NCI-H2196 (cell line): ENCODE data around the gene CFAP52.
"Not testable (repeated sequence)": the region's sequence is repeated elsewhere in the genome, so short reads cannot be mapped to it uniquely, and the experiment has no call there.

Experiments used
- DNase-seq: peaks from one replicate; lab custom pipeline; 2025; ENCODE audit not compliant: unreplicated experiment; lab: John Stamatoyannopoulos, UW

The CFAP52 gene

DNA sequence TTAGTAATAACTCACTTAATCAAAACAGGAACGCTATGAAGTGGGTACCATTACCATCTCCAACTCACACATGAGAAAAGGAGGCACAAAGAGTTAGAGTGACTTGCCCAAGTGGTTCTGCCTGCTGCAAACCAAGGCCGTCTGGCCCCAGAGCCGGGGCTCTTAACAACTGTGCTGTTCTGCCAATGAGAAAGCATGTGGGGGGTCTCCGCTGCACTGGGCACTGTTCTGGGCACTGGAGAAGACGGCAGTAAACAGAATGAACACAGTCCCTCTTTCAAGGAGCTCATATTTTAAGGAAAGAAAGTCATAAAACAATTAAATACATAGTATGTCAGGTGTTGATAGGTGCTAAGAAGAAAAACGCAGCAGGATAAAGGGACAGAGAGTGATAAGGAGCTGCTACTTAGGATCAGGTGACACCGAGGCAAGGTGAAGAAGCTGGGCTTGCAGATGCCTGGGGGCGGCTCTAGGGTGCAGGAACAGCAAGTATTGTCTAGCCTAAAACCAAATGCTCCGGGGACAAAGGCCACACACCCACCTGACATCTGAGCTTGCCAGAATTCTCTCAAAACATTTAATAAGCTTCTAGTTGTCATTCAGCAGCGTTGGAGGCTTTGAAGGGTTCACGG is 7.4 kb upstream of the CFAP52 start:
- DNase-seq, result no peak

DNA sequence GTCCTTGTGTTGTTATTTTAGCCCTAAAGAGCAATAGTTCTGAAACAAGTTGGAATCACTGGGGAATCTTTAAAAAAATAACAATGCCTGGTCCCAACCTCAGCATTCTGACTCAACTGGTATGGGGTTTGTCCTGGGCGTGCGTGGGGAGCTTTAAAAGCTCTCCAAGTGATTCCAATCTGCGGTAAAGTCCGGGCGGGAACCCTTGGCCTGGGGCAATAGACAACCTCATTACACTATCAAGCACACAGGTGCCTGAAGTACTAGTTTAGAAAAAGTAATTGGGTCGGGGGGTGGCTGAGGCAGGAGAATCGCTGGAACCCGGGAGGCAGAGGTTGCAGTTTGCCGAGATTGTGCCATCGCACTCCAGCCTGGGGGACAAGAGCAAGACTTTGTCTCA is 5.2 kb upstream of the CFAP52 start:
- no peak for DNase-seq

DNA sequence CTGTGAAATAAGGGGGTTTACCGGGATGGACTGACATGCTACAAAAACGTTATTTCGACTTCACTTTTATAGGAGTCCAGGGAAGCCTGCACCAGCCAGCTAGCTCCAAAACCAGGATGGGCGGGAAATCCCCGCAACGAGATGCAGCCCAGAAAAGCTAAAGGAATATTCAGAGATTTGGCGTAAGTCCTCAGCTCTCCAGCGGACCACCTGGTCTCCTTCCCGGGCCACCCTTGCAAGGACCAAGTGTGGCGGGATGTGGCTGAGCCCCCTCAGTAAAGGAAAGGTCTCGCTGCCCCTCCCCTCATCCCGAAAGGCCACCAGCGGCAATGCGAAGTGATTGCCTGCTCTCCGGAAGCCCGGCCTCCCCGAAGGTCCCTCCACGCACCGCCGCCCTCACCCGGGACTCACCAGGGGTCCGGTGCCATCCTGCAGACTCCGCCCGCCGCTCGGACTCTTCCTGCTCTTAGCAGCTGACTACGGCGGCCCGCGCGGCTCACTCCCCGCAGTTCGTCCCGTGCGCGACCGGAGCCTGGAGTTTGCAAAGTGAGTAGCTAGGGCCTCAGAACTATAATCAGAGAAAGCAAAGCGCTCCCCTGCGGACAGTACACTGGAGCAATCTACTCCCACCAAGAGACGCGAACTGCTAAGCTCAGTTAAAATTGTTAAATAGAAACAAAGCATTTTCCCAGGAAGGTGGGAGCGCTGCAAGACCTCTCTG is 901 bp upstream of the CFAP52 start, which contains the start of gene STX8:
Gene STX8, minus strand, starts transcription at position 440 of the 721 bp plus-strand sequence. Its CDS starts 12 bp downstream, at position 428.
- peak; percentile 58 for DNase-seq

DNA sequence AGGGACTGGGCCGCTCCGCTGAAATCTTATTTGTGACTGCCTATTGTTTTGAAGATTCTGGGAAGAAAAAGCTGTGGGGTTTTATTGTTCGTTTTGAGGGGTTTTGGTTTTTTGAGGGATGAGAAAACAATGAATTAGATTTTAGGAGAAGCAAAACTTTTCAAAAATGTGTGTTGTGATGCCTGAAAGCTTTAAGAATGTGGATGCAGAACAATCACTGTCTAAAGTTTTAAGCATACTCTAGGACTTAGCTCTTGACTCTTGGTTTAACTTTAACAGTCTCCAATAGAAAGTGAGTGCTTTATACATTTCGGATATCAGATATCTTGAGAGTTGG is 899 bp downstream of the CFAP52 start:
- DNase-seq, result no peak

DNA sequence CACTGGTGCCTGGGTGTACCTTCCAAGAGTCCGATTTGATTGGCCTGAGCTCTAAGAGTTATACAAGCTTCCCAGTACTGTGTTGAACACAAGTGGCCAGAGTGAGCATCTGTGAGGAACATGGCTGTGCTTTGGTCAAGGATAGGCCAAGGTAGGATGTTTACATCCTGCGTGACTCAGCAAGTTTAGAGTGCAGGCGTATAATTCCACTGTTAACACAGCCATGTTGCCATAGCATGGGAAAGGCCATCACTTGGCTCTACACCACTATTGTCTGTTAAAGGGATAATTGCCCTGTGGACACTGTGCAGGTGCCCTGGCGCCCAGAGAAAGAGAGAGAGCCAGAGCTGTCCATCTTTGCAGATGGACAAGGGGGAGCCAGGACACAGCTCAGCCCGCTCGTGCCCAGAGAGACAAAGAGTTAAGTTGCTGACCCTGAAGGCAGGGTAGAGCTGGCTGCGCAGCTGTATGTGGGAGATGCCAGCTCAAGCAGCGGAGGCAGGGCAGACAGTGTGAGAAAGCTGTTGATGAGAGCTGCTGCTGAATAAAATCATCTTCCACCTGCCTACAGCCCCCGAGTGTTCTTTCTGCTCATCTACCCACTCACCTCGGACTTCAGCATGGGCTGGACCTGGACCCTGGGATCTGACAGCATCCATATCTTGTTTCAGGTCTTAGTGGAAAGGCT is 11.7 kb downstream of the CFAP52 start:
- no peak for DNase-seq

DNA sequence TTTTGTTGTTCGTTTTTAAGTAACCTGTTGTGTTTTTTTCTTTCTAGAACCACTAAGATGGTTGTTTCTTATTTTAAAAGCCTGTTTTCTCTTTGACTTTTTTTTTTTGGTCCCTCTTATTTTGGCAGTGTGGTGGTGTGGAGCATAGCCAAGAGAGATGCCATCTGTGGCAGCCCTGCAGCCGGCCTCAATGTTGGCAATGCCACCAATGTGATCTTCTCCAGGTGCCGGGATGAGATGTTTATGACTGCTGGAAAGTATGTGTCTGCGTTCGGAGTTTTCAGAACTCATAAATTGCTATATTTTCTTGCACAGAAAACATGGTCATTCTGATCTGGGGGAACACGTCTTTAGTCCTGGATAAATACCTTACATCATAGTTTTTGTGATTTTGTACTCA is 17.6 kb downstream of the CFAP52 start:
- DNase-seq, result no peak

DNA sequence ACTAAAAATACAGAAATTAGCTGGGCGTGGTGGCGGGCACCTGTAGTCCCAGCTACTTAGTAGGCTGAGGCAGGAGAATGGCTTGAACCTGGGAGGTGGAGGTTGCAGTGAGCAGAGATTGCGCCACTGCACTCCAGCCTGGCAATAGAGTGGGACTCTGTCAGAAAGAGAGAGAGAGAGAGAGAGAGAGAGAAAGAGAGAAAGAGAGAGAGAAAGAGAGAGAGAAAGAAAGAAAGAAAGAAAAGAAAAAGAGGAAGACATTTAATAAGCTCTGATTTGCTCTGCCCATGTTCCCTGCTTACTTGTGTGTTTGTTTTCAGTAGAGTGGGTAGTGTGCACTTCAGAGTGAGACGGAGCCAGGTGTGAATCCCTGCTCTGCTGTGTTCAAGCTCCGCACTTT is 21.2 kb downstream of the CFAP52 start:
- DNase-seq, result not testable (repeated sequence)

DNA sequence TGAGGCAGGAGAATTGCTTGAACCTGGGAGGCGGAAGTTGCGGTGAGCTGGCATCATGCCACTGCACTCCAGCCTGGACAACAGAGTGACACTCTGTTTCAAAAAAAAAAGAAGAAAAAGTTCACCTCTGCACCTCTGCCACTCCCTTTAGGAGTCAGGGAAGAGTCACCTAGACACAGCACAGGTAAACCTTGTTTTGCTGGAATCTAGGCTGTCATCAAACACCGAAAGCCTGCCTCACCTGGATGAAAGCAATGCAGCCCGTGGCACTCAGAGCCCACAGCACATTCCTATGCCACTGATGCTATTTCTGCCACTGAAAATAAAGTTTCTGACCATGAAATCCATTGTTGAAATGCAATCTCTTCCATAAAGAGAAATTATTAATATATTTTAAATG is 22.2 kb downstream of the CFAP52 start:
- DNase-seq, result no peak

DNA sequence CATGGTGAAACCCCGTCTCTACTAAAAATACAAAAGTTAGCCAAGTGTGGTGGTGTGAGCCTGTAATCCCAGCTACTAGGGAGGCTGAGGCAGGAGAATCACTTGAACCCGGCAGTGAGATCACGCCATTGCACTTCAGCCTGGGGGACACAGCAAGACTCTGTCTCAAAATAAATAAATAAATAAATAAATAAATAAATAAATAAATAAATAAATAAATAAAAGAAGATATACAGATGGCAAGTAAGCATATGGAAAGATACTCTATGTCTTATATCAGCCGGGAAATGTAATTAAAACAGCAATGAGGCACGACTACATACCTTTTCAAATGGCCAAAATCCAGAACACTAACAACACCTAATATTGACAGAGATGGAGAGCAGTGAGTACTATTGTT is 28.1 kb downstream of the CFAP52 start:
- DNase-seq, result not testable (repeated sequence)

DNA sequence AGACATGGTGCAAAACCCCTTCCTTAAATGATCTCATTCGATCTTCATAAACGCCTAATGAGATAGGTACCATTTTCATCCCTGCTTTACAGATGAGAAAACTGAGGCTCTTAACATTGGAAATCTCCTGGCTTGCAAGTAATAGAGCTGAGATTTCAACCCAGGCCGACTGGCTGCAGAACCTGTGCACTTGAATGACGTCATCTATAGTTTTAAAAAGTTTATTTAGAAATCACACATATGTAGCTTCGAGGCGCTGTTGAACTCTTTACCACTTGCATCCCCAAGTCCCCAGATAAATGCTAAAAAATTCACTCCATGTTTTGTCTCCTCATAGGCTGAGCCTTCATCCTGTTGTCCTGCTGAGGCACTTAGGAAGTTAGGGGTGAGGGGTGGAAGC is 30.0 kb downstream of the CFAP52 start:
- DNase-seq, result no peak

DNA sequence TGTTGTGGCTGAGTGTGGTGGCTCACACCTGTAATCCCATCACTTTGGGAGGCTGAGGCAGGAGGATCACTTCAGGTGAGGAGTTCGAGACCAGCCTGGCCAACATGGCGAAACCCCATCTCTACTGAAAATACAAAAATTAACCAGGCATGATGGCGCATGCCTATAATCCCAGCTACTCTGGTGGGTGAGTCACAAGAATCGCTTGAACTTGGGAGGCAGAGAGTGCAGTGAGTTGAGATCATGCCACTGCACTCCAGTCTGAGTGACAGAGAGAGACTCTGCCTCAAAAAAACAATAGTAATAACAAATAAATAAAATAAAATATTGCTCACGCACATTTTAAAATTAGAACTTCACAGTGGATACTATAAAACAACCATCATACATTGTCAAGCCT is 30.6 kb downstream of the CFAP52 start:
- DNase-seq, result not testable (repeated sequence)

DNA sequence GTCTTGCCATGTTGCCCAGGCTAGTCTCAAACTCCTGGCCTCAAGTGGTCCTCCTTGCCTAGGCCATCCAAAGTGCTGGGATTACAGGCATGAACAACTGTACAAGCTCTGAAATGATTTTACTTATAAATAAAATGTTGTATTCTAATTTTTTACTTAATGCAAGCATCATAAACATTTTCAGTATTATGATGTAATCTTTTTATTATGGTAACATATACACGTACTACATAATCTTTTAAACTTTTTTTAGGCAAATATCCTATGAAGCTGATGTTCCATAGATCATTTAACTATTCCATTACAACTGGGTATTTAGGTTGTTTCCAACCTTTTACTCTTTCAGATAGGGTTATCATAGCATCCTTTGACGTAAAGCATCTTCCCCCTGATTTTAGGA is 35.1 kb downstream of the CFAP52 start:
- no peak for DNase-seq

DNA sequence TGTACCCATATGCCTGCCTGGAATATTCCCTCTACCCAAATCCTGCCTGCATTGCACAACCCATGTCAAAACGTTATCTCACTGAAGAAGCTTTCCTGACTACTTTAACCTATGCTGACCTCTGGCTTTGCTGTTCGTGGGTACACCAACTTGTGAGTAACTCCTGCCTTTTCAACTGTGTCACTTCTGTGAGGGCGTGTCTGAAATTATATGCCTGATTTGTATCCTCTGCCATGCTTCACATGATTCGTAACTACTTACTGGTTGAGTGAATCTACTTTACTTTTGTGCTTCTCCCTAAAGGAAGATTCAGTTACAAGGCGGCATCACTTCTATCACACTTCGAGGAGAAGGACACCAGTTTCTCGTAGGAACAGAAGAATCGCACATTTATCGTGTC is 35.6 kb downstream of the CFAP52 start:
- no peak for DNase-seq

DNA sequence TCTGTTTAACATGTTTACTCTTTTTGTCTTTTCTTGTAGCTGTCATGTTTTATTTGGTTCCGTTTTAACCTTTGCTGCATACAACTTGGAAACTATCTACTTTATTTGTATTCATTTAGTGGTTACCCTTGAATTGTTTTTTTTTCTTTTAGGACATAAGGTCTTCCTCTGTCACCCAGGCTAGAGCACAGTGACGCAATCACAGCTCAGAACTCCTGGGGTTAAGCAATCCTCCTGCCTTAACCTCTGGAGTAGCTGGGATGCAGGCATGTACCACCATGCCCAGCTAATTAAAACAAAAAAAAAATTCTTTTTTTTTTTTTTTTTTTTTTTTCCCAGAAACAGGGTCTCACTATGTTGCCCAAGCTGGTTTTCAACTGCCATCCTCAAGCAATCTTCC is 39.0 kb downstream of the CFAP52 start:
- no peak for DNase-seq

DNA sequence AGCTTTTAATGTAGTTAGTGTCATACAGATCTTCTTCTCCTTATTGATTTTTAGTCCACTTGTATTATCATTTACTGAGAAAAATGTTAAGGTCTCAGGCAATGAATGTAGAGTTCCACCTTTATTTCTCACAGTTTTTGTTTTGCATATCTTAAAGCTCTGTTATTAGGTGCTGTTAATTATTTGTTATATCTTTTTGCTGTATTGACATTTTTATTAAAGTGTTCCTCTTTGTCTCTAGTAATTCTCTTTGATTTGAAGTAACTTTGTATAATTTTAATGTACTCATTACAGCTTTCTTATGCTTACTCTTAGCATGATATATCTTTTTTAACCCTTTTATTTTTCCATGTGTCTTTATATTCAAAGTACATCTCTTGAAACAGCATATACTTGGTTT is 46.5 kb downstream of the CFAP52 start:
- DNase-seq, result no peak

DNA sequence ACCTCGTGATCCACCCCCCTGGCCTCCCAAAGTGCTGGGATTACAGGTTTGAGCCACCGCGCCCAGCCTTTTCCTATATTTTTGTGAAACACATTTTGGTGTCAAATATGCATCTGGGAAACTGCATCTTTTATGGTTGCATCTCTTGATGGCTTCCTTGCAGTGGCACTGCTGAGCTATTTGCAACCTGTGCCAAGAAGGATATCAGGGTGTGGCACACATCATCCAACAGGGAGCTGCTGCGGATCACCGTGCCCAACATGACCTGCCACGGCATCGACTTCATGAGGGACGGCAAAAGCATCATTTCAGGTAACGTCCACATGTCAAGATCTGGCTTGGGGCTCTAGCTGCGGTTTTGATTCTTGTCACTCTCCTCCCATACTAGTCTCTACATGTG is 52.1 kb downstream of the CFAP52 start:
- DNase-seq, result no peak

DNA sequence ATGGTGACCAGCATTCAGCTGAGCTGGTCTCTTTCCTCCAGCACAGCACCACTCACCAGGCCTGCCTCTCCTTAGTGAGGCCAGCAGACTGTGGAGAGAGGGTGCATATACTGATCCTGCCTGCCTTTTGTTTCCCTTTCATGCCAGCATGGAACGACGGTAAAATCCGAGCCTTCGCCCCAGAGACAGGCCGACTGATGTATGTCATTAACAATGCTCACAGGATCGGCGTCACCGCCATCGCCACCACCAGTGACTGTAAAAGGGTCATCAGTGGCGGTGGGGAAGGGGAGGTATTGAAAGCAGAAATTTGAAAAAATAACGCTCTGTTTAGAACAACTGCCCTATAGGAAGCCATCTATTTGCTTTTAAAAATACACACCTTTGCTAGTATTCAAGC is 56.3 kb downstream of the CFAP52 start:
- DNase-seq, result no peak

DNA sequence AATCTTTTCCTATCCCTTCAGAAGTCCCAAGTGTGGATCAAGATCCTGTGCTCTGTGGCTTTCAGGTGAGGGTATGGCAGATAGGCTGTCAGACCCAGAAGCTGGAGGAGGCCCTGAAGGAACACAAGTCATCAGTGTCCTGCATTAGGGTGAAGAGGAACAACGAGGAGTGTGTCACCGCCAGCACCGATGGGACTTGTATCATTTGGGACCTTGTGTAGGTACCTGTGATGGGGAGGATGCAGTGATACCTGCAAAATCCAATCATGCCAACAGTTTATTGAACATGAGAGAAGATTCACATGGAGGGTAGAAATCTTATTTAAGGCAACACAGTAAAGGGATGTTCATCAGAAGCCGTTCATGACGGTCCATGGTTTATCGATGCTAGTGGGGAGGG is 58.9 kb downstream of the CFAP52 start:
- DNase-seq, result no peak

DNA sequence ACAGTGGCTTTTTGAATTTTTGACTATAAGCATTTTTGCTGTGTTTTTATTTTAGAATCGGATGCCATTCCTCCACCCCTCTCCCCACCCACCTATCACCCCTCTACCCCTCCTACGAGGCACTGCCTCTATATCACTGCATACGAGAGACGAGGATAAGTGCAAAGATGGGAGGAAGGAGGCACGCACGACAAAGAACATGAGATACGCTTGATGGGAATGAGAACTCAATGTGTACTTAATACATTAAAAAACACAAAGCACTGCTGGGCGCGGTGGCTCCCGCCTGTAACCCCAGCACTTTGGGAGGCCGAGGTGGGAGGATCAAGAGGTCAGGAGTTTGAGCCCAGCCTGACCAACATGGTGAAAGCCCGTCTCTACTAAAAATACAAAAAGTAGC is 60.1 kb downstream of the CFAP52 start:
- DNase-seq, result no peak

DNA sequence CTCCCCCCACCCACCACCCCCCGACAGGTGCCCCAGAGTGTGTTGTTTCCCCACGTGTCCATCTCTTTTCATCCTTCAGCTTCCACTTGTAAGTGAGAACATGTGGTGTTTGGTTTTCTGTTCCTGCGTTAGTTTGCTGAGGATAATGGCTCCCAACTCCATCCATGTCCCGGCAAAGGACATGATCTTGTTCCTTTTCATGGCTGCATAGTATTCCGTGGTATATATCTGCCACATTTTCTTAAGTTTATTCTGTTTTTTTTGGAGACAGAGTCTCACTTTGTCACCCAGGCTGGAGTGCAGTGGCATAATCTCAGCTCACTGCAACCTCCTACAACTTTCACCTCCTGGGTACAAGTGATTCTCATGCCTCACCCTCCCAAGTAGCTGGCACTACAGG is 63.9 kb downstream of the CFAP52 start:
- not testable (repeated sequence) for DNase-seq

DNA sequence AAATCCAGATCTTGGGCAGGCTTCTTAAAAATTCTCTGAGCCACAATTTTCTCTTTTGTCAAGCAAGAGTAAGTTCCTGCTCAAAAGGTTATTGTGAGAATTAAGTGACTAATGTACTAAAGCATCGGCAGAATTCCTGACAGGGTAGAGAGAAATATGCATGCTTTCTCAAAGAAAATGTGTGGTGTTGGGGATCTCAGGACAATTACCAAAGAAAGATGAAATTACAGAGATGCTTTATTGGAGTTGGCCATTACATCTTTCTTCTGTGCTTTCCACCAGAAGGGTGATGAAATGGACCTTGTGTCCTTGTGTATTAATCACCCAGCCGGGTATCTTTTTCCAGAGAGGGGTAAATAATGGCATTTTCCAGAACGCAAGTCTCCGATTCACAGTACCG is 67.2 kb downstream of the CFAP52 start:
- no peak for DNase-seq
